Measurements from ENCODE around the gene MITD1.
"Not testable (repeated sequence)": the region's sequence is repeated elsewhere in the genome, so short reads cannot be mapped to it uniquely, and the experiment has no call there.

The MITD1 gene

GRCh38 chr2:99154643-99155536 is 26.0 kb downstream of the MITD1 start, which contains the start of the genes LIPT1 and TSGA10:
TSS of gene LIPT1 (plus strand) at chr2:99154967. CDS start at chr2:99161958, 6,991 bp downstream.
TSS of gene TSGA10 (minus strand) at chr2:99154942. CDS start at chr2:99109439, 45,503 bp downstream.
- DNase-seq (ENCODE audit: low read depth in 2 of 3, low spot score in 1 of 3): peak; percentile 84 to 90 (median 86)

GRCh38 chr2:99153921-99154604 is 26.8 kb downstream of the MITD1 start:
- DNase-seq (ENCODE audit: low read depth in 2 of 3, low spot score in 1 of 3): no peak

- DNase-seq (ENCODE audit: low read depth in 2 of 3, low spot score in 1 of 3): no peak
These were observed 28.5 kb downstream of the MITD1 start for GRCh38 chr2:99152199-99152895.

- DNase-seq (ENCODE audit: low read depth in 2 of 3, low spot score in 1 of 3): no peak
These were observed 30.2 kb downstream of the MITD1 start for GRCh38 chr2:99150706-99151105.

GRCh38 chr2:99141110-99142108 is 39.4 kb downstream of the MITD1 start, which contains the start of gene C2orf15:
TSS of gene C2orf15 (plus strand) at chr2:99141707. CDS start at chr2:99150559, 8,852 bp downstream.
- peak; percentile 94 to 96 (median 95) for DNase-seq (ENCODE audit: low read depth in 2 of 3, low spot score in 1 of 3)

- DNase-seq (ENCODE audit: low read depth in 2 of 3, low spot score in 1 of 3): no peak
These were observed 40.1 kb downstream of the MITD1 start for GRCh38 chr2:99140860-99141109.

- no peak for DNase-seq (ENCODE audit: low read depth in 2 of 3, low spot score in 1 of 3)
These were observed 40.6 kb downstream of the MITD1 start for GRCh38 chr2:99140056-99140859.

GRCh38 chr2:99139003-99139402 is 41.9 kb downstream of the MITD1 start:
- no peak for DNase-seq (ENCODE audit: low read depth in 2 of 3, low spot score in 1 of 3)

GRCh38 chr2:99135044-99135556 is 45.8 kb downstream of the MITD1 start:
- DNase-seq (ENCODE audit: low read depth in 2 of 3, low spot score in 1 of 3): not testable (repeated sequence)

- no peak for DNase-seq (ENCODE audit: low read depth in 2 of 3, low spot score in 1 of 3)
These were observed 52.9 kb downstream of the MITD1 start for GRCh38 chr2:99127981-99128380.

Measured in stimulated activated CD4-positive, alpha-beta T cell treated with anti-CD3 and anti-CD28 coated beads, Interleukin-12 subunit alpha, Interleukin-12 subunit beta, amount 100 ng/mL, for 48 hours (primary cell).